ENCODE results near the gene PSMG3. TPM values are rescaled to one million over a fixed set of nuclear protein-coding genes. Genes with fewer than 3 reads are reported as not detected.

The PSMG3 gene
- total and polyA plus RNA-seq, 2 of the 8 experiments (the other 6 are each of a cell fraction or from before 2014, with no cell fraction given): 30.2 to 62.0 TPM

DNA sequence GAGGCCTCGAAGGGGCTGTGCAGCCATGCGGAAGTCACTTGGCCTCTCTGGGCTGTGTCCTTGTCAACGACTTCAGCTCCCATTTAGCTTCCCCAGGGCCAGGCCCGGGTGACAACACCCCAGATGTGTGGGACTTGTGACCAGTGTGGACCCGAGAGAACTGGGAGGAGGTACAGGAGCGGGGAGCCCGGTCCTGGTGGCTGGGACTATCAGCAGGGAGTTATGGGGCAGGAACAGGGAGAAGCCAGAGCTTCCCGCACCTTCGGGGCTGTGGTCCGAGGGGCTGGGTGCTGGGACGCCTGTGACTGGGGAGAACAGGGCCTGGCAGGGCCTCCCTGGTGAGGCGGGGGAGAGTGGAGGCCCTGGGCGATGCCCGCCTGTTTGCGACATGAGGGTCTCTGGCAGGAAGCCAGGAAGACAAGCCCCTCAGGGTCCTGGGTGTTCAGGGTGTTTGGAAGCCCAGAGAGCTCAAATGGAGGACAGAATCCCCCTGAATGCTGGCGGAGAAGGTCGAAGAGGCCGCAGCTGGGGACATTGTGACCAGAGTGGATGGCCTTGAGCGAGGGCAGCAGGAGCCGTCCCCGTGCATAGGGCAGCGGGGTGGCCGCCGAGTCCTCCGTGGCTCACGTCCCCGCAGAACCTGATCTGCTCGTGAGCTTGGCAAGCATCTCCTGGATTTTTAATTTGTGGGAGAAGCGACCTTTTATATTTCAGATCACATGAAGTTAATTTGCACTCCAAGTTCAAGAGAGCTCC is 30.0 kb upstream of the PSMG3 start (continued):
- TF ChIP-seq EZH2 (IDR thresholded peaks at IDR 0.05; ENCODE audit: low read depth, low read length, severe bottlenecking) (no peak), TEAD4 (IDR thresholded peaks at IDR 0.05; ENCODE audit: low read depth, low read length) (no peak), GABPA (IDR thresholded peaks at IDR 0.05; ENCODE audit: borderline replicate concordance, insufficient read depth, low read length) (no peak), SIX5 (IDR thresholded peaks at IDR 0.05; ENCODE audit: low read depth, low read length) (no peak)
- TF ChIP-seq, protein P1, sequence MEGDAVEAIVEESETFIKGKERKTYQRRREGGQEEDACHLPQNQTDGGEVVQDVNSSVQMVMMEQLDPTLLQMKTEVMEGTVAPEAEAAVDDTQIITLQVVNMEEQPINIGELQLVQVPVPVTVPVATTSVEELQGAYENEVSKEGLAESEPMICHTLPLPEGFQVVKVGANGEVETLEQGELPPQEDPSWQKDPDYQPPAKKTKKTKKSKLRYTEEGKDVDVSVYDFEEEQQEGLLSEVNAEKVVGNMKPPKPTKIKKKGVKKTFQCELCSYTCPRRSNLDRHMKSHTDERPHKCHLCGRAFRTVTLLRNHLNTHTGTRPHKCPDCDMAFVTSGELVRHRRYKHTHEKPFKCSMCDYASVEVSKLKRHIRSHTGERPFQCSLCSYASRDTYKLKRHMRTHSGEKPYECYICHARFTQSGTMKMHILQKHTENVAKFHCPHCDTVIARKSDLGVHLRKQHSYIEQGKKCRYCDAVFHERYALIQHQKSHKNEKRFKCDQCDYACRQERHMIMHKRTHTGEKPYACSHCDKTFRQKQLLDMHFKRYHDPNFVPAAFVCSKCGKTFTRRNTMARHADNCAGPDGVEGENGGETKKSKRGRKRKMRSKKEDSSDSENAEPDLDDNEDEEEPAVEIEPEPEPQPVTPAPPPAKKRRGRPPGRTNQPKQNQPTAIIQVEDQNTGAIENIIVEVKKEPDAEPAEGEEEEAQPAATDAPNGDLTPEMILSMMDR (IDR thresholded peaks at IDR 0.05; ENCODE audit: control extremely low read depth in 1 of 3, insufficient read depth in 1 of 3, low read depth in 1 of 3, low read length in 3 of 3): no peak
